Raji (cell line): ENCODE results near the gene C12orf42.

ENCODE experiments used
- POLR2A ChIP-seq: IDR thresholded peaks from 2 replicates; pipeline ENCODE4 v1.6.1; 2011; ENCODE audit warnings: low read depth, low read length, control low read depth; ENCODE audit not compliant: insufficient read depth

C12orf42 gene

DNA sequence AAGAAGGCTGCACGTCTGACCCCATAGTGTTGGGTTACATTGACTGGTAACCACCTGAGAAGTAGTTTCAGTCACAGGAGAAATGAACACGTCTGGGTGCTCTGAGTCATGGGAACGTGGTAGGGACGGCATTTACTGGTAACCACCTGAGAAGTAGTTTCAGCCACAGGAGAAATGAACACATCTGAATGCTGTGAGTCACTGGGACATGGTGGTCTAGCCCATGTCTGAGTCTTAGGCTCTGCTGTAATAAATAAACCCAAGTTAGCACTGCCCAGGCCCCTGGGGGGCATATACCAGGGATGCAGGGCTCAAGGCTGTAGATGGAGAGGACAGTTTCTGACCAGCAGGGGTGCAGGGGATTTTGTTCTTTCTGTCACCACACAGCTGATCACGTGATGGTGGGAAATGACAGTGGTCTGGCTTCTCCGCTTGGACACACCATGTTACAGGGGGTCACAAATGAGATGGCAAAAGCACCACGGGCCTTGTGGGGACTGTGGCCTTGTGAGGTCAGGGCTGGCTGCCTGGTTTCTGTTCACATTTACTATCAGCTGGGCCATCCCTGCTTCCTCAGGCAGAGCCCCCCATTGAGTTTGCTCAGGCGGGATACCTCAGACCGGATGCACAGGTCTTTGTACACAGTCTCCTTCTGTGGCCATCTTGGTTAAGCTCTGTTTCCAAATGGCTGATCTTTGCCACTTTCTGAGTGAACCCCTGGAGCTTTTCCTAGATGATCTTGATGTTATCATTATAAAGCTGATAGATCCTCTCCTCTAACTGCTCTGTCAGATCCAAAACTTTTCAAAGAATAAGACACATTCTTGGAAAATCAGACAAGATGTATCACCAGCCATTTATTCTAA is 9.8 kb upstream of the C12orf42 start:
- TF ChIP-seq POLR2A, result no peak

DNA sequence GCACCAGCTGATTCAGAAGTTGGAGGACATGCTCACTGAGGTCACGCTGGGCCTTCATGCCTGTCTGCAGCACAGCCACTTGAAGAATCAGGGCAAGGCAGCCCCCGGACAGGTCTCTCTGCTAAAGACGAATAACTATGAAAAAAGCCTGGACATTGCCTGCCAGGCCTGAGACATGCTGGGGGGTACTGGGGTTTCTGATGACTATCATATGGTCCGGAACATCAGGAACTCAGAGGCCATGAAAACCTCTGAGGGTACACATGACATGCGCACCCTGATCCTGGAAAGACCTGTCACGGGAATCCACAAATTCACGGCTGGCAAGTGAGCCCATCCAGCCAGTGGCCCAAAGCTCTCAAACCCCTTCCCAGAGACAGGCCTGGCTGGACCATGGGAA is 8.8 kb upstream of the C12orf42 start:
- no peak for TF ChIP-seq POLR2A

DNA sequence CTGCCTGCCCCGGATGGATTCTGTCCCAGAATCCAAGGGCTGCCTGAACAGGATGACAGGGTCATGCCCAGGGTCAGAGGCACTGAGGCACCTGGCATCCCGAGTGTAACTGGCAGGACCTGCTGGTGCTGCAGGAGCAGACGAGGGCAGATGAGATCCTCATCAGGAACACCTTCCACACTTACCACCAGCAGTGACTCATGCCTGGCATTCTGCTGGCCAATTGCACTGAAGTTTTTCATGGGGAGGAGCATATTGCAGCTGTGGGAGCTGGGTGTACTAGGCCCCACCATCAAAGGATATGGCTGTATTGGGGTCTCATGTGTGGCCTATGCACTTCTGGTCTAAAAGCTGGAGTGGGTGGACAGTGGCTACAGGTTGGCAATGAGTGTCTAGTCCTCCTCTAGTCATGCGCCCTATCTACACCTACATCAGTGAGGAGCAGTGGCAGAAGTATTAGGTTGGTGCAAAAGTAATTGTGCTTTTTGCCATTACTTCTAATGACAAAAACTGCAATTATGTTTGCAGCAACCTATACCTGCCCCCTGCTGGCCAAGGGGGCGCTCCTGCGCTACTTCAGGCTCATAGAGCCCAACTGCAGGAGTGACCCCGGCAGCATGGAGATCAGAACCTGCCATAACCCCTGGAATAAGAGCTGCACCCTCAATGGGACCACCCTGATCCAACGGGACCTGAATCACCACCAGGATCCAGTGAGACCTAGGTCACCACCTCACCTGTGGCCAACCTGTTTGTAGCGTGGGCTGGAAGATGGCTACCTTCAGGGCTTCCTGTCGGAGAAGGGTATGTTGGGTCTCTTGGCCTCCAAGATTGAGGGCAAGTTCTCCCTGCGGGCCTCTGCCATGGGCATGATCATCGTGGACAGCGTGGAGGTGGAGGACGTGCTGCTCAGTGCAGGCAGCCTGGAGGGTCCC is 8.0 kb upstream of the C12orf42 start:
- no peak for TF ChIP-seq POLR2A

DNA sequence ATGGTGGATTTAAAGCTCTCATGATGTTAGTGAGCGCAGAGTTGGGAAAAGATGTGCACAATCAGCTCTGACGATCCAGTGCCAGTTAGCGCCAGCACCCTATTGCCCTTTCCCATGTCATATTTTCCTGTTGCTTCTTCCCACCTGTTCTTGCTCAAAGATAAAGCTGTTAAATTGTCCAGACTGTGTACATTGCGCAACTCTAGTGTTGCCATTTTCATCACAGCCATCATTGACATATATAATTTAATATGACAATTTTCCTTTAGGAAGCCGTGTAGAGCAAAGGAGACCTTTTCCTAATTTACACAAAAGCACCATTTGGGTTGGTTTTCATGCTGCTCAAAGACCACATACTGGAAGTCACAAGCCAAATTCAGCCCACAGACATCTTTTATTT is 5.7 kb upstream of the C12orf42 start:
- no peak for TF ChIP-seq POLR2A

DNA sequence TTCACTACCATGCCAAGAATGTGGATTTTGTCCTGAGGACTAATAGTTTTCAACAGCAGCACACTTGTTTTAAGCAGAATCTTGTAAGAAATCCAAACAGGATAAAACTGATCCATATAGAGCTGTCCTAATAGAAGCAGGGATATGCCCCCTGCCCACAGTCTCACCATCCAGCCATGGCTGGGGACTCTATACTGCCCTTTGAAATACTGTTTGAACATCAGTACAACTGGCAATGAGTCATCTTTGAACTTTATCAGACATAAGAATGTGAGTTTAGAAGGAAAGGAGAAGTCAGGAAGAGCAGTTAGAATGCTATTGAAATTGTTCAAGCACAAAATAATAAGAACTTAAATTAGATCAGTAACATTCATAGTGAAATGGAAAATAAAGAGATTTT is 3.8 kb upstream of the C12orf42 start:
- no peak for TF ChIP-seq POLR2A

DNA sequence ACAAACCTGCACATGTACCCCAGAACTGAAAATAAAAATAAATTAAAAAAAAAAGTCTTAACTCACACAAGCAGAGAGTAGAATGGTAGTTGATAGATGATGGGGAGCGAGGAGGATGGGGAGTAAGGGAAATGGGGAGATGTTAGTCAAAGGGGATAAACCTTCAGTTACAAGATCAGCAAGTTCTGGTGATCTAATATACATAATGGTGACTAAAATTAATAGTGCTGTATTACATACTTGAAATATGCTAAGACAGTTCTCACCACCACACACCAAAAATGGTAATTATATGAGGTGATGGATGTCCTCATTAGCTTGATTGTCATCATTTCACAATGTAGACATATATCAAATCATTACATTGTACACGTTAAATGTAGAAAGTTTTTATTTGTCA is 3.2 kb upstream of the C12orf42 start:
- TF ChIP-seq POLR2A, result no peak

DNA sequence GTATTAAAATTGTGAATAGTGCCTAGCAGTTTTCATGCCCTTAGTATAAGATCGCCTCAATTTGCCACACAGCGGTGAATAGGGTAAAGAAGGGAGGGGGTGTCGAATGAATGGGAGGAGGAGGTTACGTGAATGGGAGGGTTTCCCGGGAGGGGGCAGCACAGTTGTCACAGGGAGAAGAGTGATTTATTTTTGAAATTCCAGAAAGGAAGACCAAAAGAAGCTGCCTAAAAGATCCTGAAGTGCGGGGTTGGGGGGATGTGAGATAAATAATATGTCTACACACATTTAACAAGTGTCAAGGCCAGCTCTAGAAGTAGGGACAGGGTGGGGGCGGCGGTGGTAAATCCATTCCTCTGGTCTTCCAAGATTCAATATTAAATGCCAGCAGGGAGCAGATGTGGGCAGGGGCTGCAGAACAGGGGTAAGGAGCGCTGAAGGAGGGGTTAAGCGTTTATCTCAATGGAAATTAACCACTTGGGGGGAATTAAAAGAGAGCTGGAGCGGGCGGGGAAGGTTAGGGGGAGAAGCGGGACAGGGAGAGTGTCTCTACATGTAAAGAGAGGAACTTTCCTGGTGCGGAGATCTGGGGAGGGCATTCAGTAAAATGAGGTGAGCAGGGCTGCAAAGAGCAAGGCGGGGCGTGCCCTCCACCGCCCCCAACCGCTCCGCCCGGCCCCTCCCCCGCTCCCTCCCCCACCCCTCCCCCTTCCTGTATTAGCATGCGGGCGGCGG is 867 bp downstream of the C12orf42 start:
- TF ChIP-seq POLR2A, result no peak

DNA sequence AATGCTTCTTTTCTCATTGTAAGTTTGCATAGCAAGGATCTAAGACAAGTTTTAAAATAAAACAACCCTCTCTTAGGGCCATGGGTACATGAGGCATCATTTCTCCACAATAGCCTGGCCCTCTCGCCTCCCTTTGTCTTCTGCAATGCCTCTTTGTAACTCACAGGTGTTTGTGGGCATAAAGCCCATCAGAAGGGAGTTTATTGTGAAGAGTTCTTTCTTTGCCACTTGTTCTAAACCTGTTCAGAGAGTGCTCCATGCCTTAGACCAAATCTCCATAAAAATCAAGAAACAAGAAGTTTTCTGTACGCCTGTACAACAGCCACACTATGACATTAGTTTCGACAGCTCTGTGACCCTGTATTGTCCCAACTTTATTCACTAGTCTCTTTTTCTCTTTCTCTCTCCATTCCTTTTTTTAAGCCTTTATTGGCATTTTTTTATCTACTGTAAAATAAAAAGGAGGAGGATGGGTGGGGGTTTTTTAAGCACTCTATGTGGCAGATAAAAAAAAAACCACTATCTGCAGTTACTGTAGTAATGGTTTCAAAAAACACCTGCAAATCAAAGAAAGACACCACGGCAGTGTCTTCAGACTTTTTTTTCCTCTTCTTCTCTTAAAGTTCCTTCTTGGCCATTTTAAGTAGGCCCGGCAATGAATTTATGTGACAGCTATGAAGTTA is 1.6 kb downstream of the C12orf42 start:
- no peak for TF ChIP-seq POLR2A

DNA sequence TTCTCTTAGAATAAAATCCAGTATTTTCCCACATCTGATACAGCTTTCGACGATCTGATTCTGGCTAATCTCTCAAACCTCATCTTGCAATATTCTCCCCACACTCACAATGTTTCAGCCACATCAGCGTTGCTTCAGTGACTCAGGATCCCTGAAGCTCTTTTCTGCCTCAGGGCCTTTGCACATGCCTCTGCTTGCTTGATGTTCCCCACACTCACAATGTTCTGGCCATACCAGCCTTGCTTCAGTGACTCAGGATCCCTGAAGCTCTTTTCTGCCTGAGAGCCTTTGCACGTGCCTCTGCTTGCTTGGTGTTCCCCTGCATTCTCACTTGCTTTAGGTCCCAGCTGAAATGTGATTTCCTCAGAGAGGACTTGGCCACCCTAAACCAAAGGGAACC is 2.6 kb downstream of the C12orf42 start:
- no peak for TF ChIP-seq POLR2A

DNA sequence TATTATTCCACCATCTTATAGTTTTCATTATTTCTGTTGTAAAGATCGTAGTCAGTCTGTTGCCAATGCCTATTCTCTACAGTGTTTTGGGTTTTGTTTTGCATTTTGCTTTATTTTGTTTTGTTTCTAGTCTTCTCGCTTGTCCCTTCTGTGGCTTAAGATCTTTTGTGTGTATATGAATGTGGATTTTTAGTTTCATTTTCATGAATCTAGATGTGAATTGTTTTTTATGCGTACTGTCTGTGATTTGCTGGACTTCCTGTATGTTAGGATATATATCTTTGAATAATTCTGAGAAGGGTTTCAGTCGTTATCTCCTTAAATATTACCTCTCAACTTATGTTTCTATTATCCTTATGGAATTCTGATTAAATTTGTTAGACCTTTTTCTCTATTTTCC is 13.4 kb downstream of the C12orf42 start:
- no peak for TF ChIP-seq POLR2A

DNA sequence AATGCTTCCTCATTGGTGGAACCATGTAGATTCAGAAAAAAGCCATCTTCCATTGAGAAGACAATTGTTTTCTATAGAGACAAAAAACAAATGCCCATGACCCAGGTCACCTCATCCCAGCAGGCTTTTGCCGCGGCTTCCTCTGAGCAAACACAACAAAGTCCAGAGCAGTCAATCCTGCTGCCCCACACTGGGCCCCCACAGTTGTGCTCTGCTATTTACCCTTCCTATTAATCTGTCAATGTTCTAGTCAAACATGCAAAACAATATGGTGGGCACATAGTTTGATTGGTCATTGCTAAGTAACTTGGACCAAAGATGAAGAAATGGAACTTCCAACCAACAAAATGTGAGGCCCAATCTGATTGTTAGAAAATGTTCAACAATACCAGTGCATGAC is 20.7 kb downstream of the C12orf42 start:
- TF ChIP-seq POLR2A, result no peak

DNA sequence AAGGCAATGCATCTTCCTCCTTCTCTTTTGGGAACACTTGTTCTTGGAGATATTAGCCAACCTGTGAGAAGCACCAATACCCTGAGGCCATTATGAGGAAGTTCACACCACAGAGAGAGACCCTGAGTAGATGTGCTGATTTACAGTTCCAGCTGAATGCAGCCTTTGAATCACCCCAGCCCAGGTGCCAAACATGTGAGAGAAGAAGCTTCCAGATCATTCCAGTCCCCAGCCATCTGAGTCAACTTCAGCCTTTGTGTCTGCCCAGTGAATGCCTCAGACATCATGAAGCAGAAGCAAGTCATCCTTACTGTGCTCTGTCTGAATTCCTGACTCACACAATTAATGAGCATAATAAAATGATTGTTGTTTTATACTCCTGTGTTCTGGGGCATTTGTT is 25.1 kb downstream of the C12orf42 start:
- TF ChIP-seq POLR2A, result no peak

DNA sequence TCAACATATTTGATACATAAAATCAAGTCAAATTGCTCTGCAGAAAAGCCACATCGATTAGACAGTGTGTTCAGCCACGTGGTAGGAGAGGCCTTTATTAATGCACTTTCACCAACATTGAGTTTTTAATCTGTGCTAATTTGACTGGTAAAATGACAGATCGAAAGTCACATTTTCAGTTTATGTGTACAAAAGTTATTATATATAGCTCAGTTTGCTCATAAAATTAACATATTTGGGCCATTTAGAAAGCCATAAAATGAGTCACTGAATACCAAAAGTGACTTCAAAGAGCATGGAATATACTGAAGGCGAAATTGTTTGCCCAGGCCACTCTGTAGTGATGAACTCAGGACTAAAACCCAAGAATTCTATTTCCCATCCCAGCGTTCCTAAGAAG is 26.0 kb downstream of the C12orf42 start:
- TF ChIP-seq POLR2A, result no peak

DNA sequence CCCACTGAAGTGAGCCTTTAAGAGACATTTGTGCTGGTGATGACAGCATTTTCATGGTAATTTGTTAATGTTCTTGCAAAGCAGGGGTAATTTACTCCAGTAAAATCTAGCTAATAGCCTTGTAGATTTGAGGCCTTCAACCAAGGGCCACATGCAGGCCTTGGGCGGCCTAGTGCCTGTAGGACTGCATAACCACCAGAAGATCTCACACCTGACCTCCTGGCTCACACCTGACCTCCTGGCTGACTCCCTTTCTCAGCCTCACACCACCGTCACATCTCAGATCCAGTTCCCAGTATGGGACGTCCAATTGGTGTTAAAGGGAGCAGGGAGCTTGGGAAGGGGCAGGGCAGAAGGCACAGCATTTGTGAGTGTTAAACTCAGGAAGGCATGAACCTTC is 26.9 kb downstream of the C12orf42 start:
- no peak for TF ChIP-seq POLR2A

DNA sequence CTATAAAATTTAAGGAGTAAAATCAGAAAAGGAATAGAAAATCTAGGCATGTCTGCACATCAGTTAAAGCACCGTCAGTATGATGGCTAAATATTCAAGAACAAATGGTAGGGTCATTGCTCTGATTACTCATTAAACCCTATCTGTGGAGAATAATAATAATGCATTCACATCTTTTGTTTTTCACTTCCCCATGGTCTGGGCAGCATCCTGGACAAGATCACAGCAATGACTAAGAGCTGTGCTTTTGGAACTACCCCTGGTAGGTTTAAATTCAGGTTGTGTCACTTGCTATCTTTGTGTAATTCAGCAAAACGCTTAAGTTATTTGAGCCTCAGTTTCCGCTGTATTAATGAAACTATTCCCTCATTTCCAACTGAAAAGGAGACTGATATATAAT is 33.1 kb downstream of the C12orf42 start:
- no peak for TF ChIP-seq POLR2A

DNA sequence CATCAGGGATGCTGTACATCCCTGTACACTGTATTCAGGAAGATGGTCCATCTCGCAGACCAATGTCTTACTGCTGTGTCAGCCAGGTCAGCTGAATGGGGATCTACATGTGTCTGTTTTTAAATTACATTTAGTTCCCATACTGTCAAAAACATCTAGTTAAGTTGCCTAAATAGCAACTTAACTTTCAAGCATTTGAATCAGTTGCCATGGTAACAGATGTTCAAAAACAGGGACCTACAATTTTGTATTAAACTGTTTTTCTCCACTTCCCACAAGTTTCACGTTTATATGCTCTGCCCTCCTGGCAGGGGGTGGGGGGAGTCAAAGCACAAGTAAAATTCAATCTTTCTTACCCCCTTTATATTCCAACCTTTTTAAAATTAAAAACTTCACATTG is 38.3 kb downstream of the C12orf42 start:
- TF ChIP-seq POLR2A, result no peak

DNA sequence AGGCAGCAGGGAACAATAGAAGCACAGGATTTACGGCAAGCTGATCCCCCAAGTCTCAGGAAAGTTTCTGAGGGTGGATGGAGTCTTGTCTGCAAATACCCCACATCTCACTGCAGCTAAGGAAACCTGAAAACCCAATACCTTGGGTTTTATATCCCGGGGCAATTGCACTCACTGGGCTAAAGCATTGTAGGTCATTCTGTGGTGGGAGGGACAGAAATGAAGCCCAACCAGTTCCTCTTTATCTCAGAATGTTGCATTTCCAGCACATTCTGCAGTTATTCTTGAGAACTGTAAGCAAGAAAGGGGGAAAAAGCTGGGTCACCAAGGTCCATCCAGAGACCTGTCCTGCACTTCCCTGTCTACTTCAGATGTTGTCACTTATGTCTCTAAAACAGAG is 39.8 kb downstream of the C12orf42 start:
- no peak for TF ChIP-seq POLR2A
